SK-N-SH (cell line): ENCODE measurements around the gene PPP1R12A. TPM values are rescaled to one million over a fixed set of nuclear protein-coding genes. Genes with fewer than 3 reads are reported as not detected.

Experiments
- CTCF ChIA-PET: fragments of 300-600, 350-600 bp; formaldehyde crosslinking; extraction: SDS; loops from one replicate; lab custom pipeline; 2021; lab: Yijun Ruan, JAX
- POLR2A ChIA-PET: fragments of 350-600 bp; sonication (Branson Sonifier 250); formaldehyde crosslinking; extraction: SDS; loops from one replicate; lab custom pipeline; 2020; ENCODE audit warnings: antibody characterized with exemption, inconsistent platforms; lab: Yijun Ruan, JAX
- DNase-seq: peaks from one replicate; pipeline ENCODE4 v3.0.0; 2012
- H2AFZ ChIP-seq: fragments of 200-600 bp; sonication (generic); 2 replicates; pipeline ENCODE4 v1.8.1; 2016; ENCODE audit warnings: antibody characterized with exemption, mild to moderate bottlenecking, low read depth
- H3F3A ChIP-seq: fragments of 200-600 bp; sonication (generic); replicated peaks from 2 replicates; pipeline ENCODE3; 2016; ENCODE audit warnings: antibody characterized with exemption, mild to moderate bottlenecking; ENCODE audit not compliant: insufficient read depth
- H3K27ac ChIP-seq, 2 experiments: fragments of 200-500 bp in 1 of 2; fragments of 200-600 bp in 1 of 2; sonication (Bioruptor generic) in 1 of 2; sonication (generic), shearing (Covaris generic) in 1 of 2; 2 replicates each; pipeline versions ENCODE4 v1.5.1 to v1.6.1; 2014 to 2016; ENCODE audit warnings: low read depth in 2 of 2, inconsistent platforms in 1 of 2, low read length in 1 of 2, mild to moderate bottlenecking in 1 of 2, mixed read lengths in 1 of 2
- H3K27me3 ChIP-seq: fragments of 200-600 bp; sonication (generic), shearing (Covaris generic); 2 replicates; pipeline ENCODE4 v1.6.1; 2016; ENCODE audit warnings: mixed run types; ENCODE audit not compliant: insufficient read depth
- H3K36me3 ChIP-seq, 2 experiments: fragments of 200-500 bp in 1 of 2; fragments of 200-600 bp in 1 of 2; sonication (Bioruptor generic) in 1 of 2; sonication (generic) in 1 of 2; replicated peaks in 1 of 2; 2 replicates each; pipeline versions ENCODE3 to v1.5.1; 2014 to 2016; ENCODE audit warnings: low read length in 1 of 2, mild to moderate bottlenecking in 1 of 2; ENCODE audit not compliant: insufficient read depth in 2 of 2, control insufficient read depth in 1 of 2
- H3K4me1 ChIP-seq, 2 experiments: fragments of 200-500 bp in 1 of 2; fragments of 200-600 bp in 1 of 2; sonication (Bioruptor generic) in 1 of 2; sonication (generic), shearing (Covaris generic) in 1 of 2; 2 replicates each; pipeline versions ENCODE4 v1.5.1 to v1.6.1; 2014 to 2016; ENCODE audit warnings: low read depth in 1 of 2, low read length in 1 of 2, mixed run types in 1 of 2; ENCODE audit not compliant: insufficient read depth in 2 of 2, control insufficient read depth in 1 of 2
- H3K4me2 ChIP-seq: fragments of 200-600 bp; sonication (generic), shearing (Covaris generic); 2 replicates; pipeline ENCODE4 v1.6.1; 2017; ENCODE audit warnings: mixed run types
- H3K4me3 ChIP-seq, 2 experiments: fragments of 200-500 bp in 1 of 2; fragments of 200-600 bp in 1 of 2; sonication (Bioruptor generic) in 1 of 2; sonication (generic), shearing (Covaris generic) in 1 of 2; 2 replicates each; pipeline versions ENCODE4 v1.5.1 to v1.8.1; 2014 to 2016; ENCODE audit warnings: low read depth in 2 of 2, inconsistent platforms in 1 of 2, low read length in 1 of 2, mild to moderate bottlenecking in 1 of 2, mixed read lengths in 1 of 2, moderate library complexity in 1 of 2
- H3K79me2 ChIP-seq: fragments of 200-600 bp; sonication (generic); 2 replicates; pipeline ENCODE4 v1.8.1; 2017; ENCODE audit warnings: mild to moderate bottlenecking; ENCODE audit not compliant: insufficient read depth
- H3K9ac ChIP-seq: fragments of 200-600 bp; sonication (generic); 2 replicates; pipeline ENCODE4 v1.6.1; 2017; ENCODE audit warnings: mixed run types
- H3K9me2 ChIP-seq: fragments of 200-600 bp; sonication (generic); 2 replicates; pipeline ENCODE4 v1.6.1; 2017; ENCODE audit warnings: mixed run types
- H3K9me3 ChIP-seq: fragments of 200-600 bp; sonication (generic); 2 replicates; pipeline ENCODE4 v1.6.1; 2017; ENCODE audit warnings: mixed run types, mild to moderate bottlenecking, moderate library complexity
- H4K20me1 ChIP-seq: fragments of 200-600 bp; sonication (generic); 2 replicates; pipeline ENCODE4 v1.6.1; 2017; ENCODE audit warnings: mild to moderate bottlenecking, mixed run types; ENCODE audit not compliant: insufficient read depth
- ELF1 ChIP-seq: IDR thresholded peaks from 2 replicates; pipeline ENCODE4 v1.4.0; 2012
- EZH2phosphoT487 ChIP-seq: fragments of 200-600 bp; sonication (generic); IDR thresholded peaks from 2 replicates; pipeline ENCODE4 v1.6.1; 2017; ENCODE audit warnings: low read depth, mixed run types, mild to moderate bottlenecking, antibody characterized with exemption, moderate library complexity, borderline replicate concordance
- FOSL2 ChIP-seq: IDR thresholded peaks from 2 replicates; pipeline ENCODE4 v1.4.0; 2012; ENCODE audit warnings: low read depth, mild to moderate bottlenecking, moderate library complexity, borderline replicate concordance
- FOXM1 ChIP-seq: IDR thresholded peaks from 2 replicates; pipeline ENCODE4 v1.4.0; 2012; ENCODE audit warnings: low read depth, mild to moderate bottlenecking
- IRF3 ChIP-seq: fragments of 150-350 bp; IDR thresholded peaks from 2 replicates; pipeline ENCODE4 v1.6.1; 2016; ENCODE audit warnings: mild to moderate bottlenecking, low read depth, low read length
- JUND ChIP-seq: IDR thresholded peaks from 2 replicates; pipeline ENCODE4 v1.4.0; 2012
- MEF2A ChIP-seq: IDR thresholded peaks from 2 replicates; pipeline ENCODE4 v1.4.0; 2012; ENCODE audit warnings: low read depth, borderline replicate concordance
- RAD21 ChIP-seq: IDR thresholded peaks from 2 replicates; pipeline ENCODE4 v1.6.1; 2012; ENCODE audit warnings: mild to moderate bottlenecking, low read length
- RFX5 ChIP-seq: IDR thresholded peaks from 2 replicates; pipeline ENCODE4 v1.6.1; 2012; ENCODE audit warnings: mild to moderate bottlenecking, improper control_type of control experiment, low read length
- RXRA ChIP-seq: IDR thresholded peaks from 2 replicates; pipeline ENCODE4 v1.4.0; 2012; ENCODE audit warnings: low read depth, mild to moderate bottlenecking, borderline replicate concordance
- SIN3A ChIP-seq: IDR thresholded peaks from 2 replicates; pipeline ENCODE4 v1.6.1; 2012; ENCODE audit warnings: low read depth, mild to moderate bottlenecking, low read length, moderate library complexity, borderline replicate concordance
- TAF1 ChIP-seq: IDR thresholded peaks from 2 replicates; pipeline ENCODE4 v1.6.1; 2012; ENCODE audit warnings: low read depth, mild to moderate bottlenecking, low read length, moderate library complexity, borderline replicate concordance
- TCF12 ChIP-seq: IDR thresholded peaks from 2 replicates; pipeline ENCODE4 v1.4.0; 2012
- TEAD4 ChIP-seq: IDR thresholded peaks from 2 replicates; pipeline ENCODE4 v1.4.0; 2012; ENCODE audit warnings: mild to moderate bottlenecking, borderline replicate concordance; ENCODE audit not compliant: insufficient read depth
- YY1 ChIP-seq: IDR thresholded peaks from 2 replicates; pipeline ENCODE4 v1.4.0; 2012; ENCODE audit warnings: low read depth, mild to moderate bottlenecking
- ZBTB33 ChIP-seq: IDR thresholded peaks from 2 replicates; pipeline ENCODE4 v1.4.0; 2012; ENCODE audit warnings: low read depth, borderline replicate concordance
- WGBS: methylation state at CpG from one replicate; pipeline ENCODE4 v1.1.6; 2017; ENCODE audit warnings: low lambda C conversion rate; 5-methylcytosine and 5-hydroxymethylcytosine counted together
- polyA plus RNA-seq, 3 experiments: library from polyadenylated mRNA; depleted of rRNA; stranded (reverse); fragments of >200 nt; gene quantifications; 2 replicates each; pipeline ENCODE4 v1.2.3, GENCODE V29; 2012
- TF ChIP-seq, protein P1 (sequence below): IDR thresholded peaks from 2 replicates; pipeline ENCODE4; 2012

PPP1R12A gene
- polyA plus RNA-seq, 1 of the 3 experiments (the other 2 are of a cell fraction) = 26.0 TPM

GRCh38 chr12:79837575-79837974 is 97.3 kb downstream of the PPP1R12A start:
- 95% methylated on average over 5 of the region's 5 CpGs for WGBS
- TF ChIP-seq ZBTB33 (no peak), EZH2phosphoT487 (no peak), ELF1 (no peak), TEAD4 (no peak), FOSL2 (no peak), JUND (no peak), TCF12 (no peak), IRF3 (no peak), FOXM1 (no peak), SIN3A (no peak), RFX5 (no peak), TAF1 (no peak), RXRA (no peak), YY1 (no peak), MEF2A (no peak), RAD21 (no peak)
- TF ChIP-seq, protein P1, sequence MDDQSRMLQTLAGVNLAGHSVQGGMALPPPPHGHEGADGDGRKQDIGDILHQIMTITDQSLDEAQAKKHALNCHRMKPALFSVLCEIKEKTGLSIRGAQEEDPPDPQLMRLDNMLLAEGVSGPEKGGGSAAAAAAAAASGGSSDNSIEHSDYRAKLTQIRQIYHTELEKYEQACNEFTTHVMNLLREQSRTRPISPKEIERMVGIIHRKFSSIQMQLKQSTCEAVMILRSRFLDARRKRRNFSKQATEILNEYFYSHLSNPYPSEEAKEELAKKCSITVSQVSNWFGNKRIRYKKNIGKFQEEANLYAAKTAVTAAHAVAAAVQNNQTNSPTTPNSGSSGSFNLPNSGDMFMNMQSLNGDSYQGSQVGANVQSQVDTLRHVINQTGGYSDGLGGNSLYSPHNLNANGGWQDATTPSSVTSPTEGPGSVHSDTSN = no peak
- Histone ChIP-seq H3K36me3 (peaks cover 4 to 46% of the 10 kb centered on the region in 2 experiments), H2AFZ (no peak overlapping the region), H3K4me3 (no peak overlapping the region), H3K27me3 (no peaks in the 10 kb centered on the region), H3K27ac (no peak overlapping the region), H3K9ac (no peak overlapping the region), H3K4me2 (no peak overlapping the region), H3K9me2 (no peaks in the 10 kb centered on the region), H3K4me1 (peaks cover 3 to 8% of the 10 kb centered on the region in 2 experiments; a peak in 3 of 4 replicates), H3K79me2 (peaks cover 98% of the 10 kb centered on the region), H3K9me3 (0 out of 2 replicates have a peak, but pooled peaks cover 4% of the 10 kb centered on the region), H3F3A (peaks cover 3% of the 10 kb centered on the region), H4K20me1 (peaks cover 15% of the 10 kb centered on the region)
- POLR2A ChIA-PET = no interaction called here
- CTCF ChIA-PET = no interaction called here
- DNase-seq = no peak
